ENCODE measurements around the gene NDUFB5.

Gene NDUFB5

DNA sequence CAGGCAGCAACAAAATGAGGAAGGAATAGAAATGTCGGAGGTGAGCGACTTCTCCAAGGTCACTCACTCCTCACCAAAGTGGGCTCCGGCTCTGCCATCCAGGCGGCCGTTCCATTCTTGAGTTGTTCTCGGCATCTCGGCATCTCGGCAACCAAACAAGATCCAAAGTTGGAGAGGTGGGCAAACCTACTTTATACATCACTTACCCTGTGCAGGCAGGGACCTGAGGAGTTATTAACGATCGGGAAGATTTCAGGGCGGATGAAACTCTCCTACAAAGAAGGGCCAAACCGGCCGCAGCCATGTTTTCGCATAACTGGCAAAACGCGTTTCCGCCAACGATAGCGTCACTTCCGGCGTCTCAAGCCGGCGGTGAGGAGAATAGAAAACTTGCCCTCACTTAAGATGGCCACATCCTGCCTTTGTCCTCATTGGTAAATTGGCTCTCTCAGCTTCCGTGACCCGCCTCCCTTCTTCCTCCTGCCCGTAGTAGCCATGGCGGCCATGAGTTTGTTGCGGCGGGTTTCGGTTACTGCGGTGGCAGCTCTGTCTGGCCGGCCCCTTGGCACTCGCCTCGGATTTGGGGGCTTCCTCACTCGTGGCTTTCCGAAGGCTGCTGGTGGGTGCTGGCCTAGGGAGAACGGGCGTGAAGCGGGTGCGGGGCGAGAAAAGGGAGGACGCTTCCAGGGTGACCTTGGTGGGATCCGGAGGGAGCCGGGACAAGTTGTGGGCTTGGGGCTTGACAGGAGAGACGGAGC lies at the start of gene NDUFB5, which contains the start of gene MRPL47:
Gene NDUFB5 (plus strand): TSS at position 474 of the 758 bp plus-strand sequence. CDS start 22 bp downstream, at position 496.
Gene MRPL47 (minus strand): TSS at position 318 of the 758 bp plus-strand sequence. CDS start 14 bp downstream, at position 304.
- no peak within 1 kb of the TSS for H3K27ac ChIP-seq (ENCODE audit: low read length)
- WGBS (ENCODE audit: insufficient coverage, insufficient read length): no CpG with 5 or more reads among the region's 45 CpGs

DNA sequence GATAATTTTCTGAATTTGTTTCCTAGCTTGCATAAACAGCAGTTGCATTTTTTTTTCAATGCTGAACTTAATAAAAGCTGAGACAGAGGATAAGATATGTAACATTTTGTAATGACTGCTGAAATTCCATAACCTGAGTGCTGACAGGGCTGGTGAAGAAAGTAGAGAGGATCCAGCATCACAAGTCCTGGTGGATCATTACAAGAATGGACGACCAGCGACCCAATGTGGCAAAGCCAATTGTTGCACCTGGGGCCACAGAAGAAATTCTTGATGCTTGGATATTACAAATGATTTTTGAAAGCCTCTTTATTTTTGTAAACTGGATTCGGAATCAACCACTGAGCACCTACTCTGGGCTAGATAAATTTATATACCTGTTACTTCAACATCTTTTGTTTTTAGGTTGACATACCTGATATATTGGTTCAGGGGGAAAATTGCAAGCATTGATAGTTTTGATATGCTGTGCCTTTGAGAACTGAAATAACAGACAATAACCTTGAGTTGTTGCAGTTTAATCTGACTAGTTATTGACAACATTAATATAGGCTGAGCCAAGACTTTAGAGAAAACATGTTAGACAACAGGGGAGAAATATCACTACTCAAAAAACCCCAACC lies 45.7 kb upstream of the NDUFB5 start:
- Histone ChIP-seq H3K27ac (ENCODE audit: low read length) (no peak overlapping the region), H3K4me1 (ENCODE audit: control insufficient read depth, insufficient read depth, low read length) (no peaks in the 10 kb centered on the region), H3K4me3 (ENCODE audit: low read length) (no peak overlapping the region), H3K9me3 (ENCODE audit: control insufficient read depth, insufficient read depth, low read length) (no peaks in the 10 kb centered on the region), H3K36me3 (ENCODE audit: control insufficient read depth, insufficient read depth, low read length) (no peaks in the 10 kb centered on the region), H3K27me3 (ENCODE audit: control insufficient read depth, insufficient read depth, low read length) (no peaks in the 10 kb centered on the region)
- WGBS (ENCODE audit: insufficient coverage, insufficient read length): no CpG with 5 or more reads among the region's 3 CpGs
- no peak for DNase-seq (ENCODE audit: low read depth, low spot score)

More for the DNA sequence above, at the start of gene NDUFB5, which contains the start of gene MRPL47:
- Histone ChIP-seq H3K9me3 (ENCODE audit: control insufficient read depth, insufficient read depth, low read length) (no peaks in the 10 kb centered on the region), H3K4me3 (ENCODE audit: low read length) (peak within 1 kb of the TSS; percentile 85), H3K36me3 (ENCODE audit: control insufficient read depth, insufficient read depth, low read length) (peaks cover 2% of the 10 kb centered on the region; the same call in 1 of the 2 replicates), H3K27me3 (ENCODE audit: control insufficient read depth, insufficient read depth, low read length) (no peaks in the 10 kb centered on the region), H3K4me1 (ENCODE audit: control insufficient read depth, insufficient read depth, low read length) (no peaks in the 10 kb centered on the region)
- peak; percentile 91 for DNase-seq (ENCODE audit: low read depth, low spot score)

DNA sequence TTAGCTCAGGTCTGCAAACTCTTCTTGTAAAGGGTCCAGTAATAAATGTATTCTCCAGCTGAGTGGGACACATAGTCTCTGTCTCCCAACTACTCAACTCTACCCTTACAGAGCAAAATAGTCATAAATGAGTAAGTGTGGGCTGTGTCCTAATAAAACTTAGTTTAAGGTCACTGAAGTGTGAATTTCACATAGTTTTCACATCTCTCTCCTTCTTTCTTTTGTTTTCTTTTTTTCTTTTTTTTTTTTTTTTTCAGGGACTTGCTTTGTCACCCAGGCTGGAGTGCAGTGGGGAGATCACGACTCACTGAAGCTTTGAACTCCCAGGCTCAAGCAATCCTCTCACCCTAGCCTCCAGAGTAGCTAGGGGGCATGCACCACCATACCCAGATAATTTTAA lies 43.8 kb upstream of the NDUFB5 start:
- no peaks in the 10 kb centered on the region for H3K9me3 ChIP-seq (ENCODE audit: control insufficient read depth, insufficient read depth, low read length)
- no peak for DNase-seq (ENCODE audit: low read depth, low spot score)
- WGBS (ENCODE audit: insufficient coverage, insufficient read length): no CpG with 5 or more reads among the region's 1 CpG
- no peak overlapping the region for H3K4me3 ChIP-seq (ENCODE audit: low read length)
- H3K4me1 ChIP-seq (ENCODE audit: control insufficient read depth, insufficient read depth, low read length): no peaks in the 10 kb centered on the region
- H3K27ac ChIP-seq (ENCODE audit: low read length): no peak overlapping the region
- no peaks in the 10 kb centered on the region for H3K36me3 ChIP-seq (ENCODE audit: control insufficient read depth, insufficient read depth, low read length)
- H3K27me3 ChIP-seq (ENCODE audit: control insufficient read depth, insufficient read depth, low read length): no peaks in the 10 kb centered on the region

- Histone ChIP-seq H3K9me3 (ENCODE audit: control insufficient read depth, insufficient read depth, low read length) (no peaks in the 10 kb centered on the region), H3K27ac (ENCODE audit: low read length) (no peak within 1 kb of the TSS)
- no CpG with 5 or more reads among the region's 55 CpGs for WGBS (ENCODE audit: insufficient coverage, insufficient read length)
Observed at GRCh38 chr3:179562591-179563270, 41.9 kb upstream of the NDUFB5 start, which contains the start of gene ACTL6A. ACTL6A (plus strand) TSS chr3:179562926; CDS start chr3:179563093, 167 bp downstream.

GRCh38 chr3:179563271-179563783 lies 41.3 kb upstream of the NDUFB5 start:
- Histone ChIP-seq H3K4me1 (ENCODE audit: control insufficient read depth, insufficient read depth, low read length) (no peaks in the 10 kb centered on the region), H3K4me3 (ENCODE audit: low read length) (peak overlapping the region; percentile 90), H3K9me3 (ENCODE audit: control insufficient read depth, insufficient read depth, low read length) (no peaks in the 10 kb centered on the region), H3K27me3 (ENCODE audit: control insufficient read depth, insufficient read depth, low read length) (no peaks in the 10 kb centered on the region), H3K36me3 (ENCODE audit: control insufficient read depth, insufficient read depth, low read length) (no peaks in the 10 kb centered on the region), H3K27ac (ENCODE audit: low read length) (no peak overlapping the region)
- no peak for DNase-seq (ENCODE audit: low read depth, low spot score)
- whole genome bisulfite sequencing (ENCODE audit: insufficient coverage, insufficient read length): no CpG with 5 or more reads among the region's 40 CpGs

More at GRCh38 chr3:179562591-179563270, 41.9 kb upstream of the NDUFB5 start, which contains the start of gene ACTL6A:
- peak; percentile 99 for DNase-seq (ENCODE audit: low read depth, low spot score)
- H3K27me3 ChIP-seq (ENCODE audit: control insufficient read depth, insufficient read depth, low read length): no peaks in the 10 kb centered on the region
- H3K4me1 ChIP-seq (ENCODE audit: control insufficient read depth, insufficient read depth, low read length): no peaks in the 10 kb centered on the region
- peak within 1 kb of the TSS; percentile 90 for H3K4me3 ChIP-seq (ENCODE audit: low read length)
- no peaks in the 10 kb centered on the region for H3K36me3 ChIP-seq (ENCODE audit: control insufficient read depth, insufficient read depth, low read length)

- Histone ChIP-seq H3K36me3 (ENCODE audit: control insufficient read depth, insufficient read depth, low read length) (peaks cover 2% of the 10 kb centered on the region; the same call in 1 of the 2 replicates), H3K27ac (ENCODE audit: low read length) (no peak overlapping the region), H3K4me3 (ENCODE audit: low read length) (no peak overlapping the region), H3K4me1 (ENCODE audit: control insufficient read depth, insufficient read depth, low read length) (no peaks in the 10 kb centered on the region), H3K9me3 (ENCODE audit: control insufficient read depth, insufficient read depth, low read length) (no peaks in the 10 kb centered on the region), H3K27me3 (ENCODE audit: control insufficient read depth, insufficient read depth, low read length) (no peaks in the 10 kb centered on the region)
- no CpG with 5 or more reads among the region's 3 CpGs for WGBS (ENCODE audit: insufficient coverage, insufficient read length)
- DNase-seq (ENCODE audit: low read depth, low spot score): no peak
Observed at GRCh38 chr3:179565496-179565895, 39.1 kb upstream of the NDUFB5 start.

GRCh38 chr3:179580992-179581391 lies 23.6 kb upstream of the NDUFB5 start:
- Histone ChIP-seq H3K36me3 (ENCODE audit: control insufficient read depth, insufficient read depth, low read length) (peaks cover 3% of the 10 kb centered on the region; the same call in 1 of the 2 replicates), H3K9me3 (ENCODE audit: control insufficient read depth, insufficient read depth, low read length) (no peaks in the 10 kb centered on the region), H3K27me3 (ENCODE audit: control insufficient read depth, insufficient read depth, low read length) (no peaks in the 10 kb centered on the region), H3K4me3 (ENCODE audit: low read length) (no peak overlapping the region), H3K27ac (ENCODE audit: low read length) (no peak overlapping the region), H3K4me1 (ENCODE audit: control insufficient read depth, insufficient read depth, low read length) (no peaks in the 10 kb centered on the region)
- no peak for DNase-seq (ENCODE audit: low read depth, low spot score)
- no CpG with 5 or more reads among the region's 1 CpG for WGBS (ENCODE audit: insufficient coverage, insufficient read length)

DNA sequence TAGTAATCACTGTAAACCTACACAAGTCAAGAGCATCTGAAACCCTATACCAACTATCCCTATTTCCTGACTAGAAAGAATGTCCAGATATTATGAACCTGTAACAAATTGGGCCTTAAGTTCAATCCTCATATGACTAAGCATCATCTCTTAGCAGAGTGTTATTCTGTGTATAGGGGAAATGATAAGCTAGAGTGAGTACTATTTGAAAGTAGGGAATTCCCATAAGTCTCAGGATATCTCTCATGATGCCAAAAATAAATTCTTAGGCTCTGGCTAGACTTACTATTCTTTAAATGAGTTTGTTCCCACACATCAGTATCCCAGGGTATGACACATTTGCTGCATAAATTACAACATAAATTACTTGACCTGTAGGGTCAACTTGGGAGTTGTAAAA lies 15.5 kb upstream of the NDUFB5 start:
- Histone ChIP-seq H3K27me3 (ENCODE audit: control insufficient read depth, insufficient read depth, low read length) (no peaks in the 10 kb centered on the region), H3K27ac (ENCODE audit: low read length) (no peak overlapping the region), H3K9me3 (ENCODE audit: control insufficient read depth, insufficient read depth, low read length) (no peaks in the 10 kb centered on the region), H3K4me1 (ENCODE audit: control insufficient read depth, insufficient read depth, low read length) (no peaks in the 10 kb centered on the region), H3K4me3 (ENCODE audit: low read length) (no peak overlapping the region), H3K36me3 (ENCODE audit: control insufficient read depth, insufficient read depth, low read length) (peaks cover 6% of the 10 kb centered on the region; the same call in 1 of the 2 replicates)
- DNase-seq (ENCODE audit: low read depth, low spot score): no peak

DNA sequence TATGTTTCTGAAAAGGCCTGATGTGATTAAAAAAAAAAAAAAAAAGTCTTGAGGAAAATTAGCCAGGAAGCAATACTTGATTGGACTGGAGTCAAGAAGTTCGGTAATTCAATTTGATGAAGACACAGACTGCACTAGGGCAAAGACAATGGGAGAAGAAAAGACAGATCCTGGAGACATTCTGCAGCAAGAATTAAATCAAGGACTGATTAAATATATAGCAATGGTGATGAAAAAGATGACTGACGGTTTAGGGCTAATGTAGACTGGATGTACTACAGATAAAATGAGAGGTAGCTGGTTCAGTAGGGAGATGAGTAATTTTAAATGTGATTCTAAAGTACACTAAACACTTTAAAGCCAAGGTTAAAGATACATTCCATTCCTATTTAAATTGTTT lies 13.9 kb upstream of the NDUFB5 start:
- H3K36me3 ChIP-seq (ENCODE audit: control insufficient read depth, insufficient read depth, low read length): peaks cover 6% of the 10 kb centered on the region; the same call in 1 of the 2 replicates
- no peaks in the 10 kb centered on the region for H3K27me3 ChIP-seq (ENCODE audit: control insufficient read depth, insufficient read depth, low read length)
- no peaks in the 10 kb centered on the region for H3K4me1 ChIP-seq (ENCODE audit: control insufficient read depth, insufficient read depth, low read length)
- no CpG with 5 or more reads among the region's 2 CpGs for WGBS (ENCODE audit: insufficient coverage, insufficient read length)
- no peak overlapping the region for H3K4me3 ChIP-seq (ENCODE audit: low read length)
- no peak for DNase-seq (ENCODE audit: low read depth, low spot score)
- H3K9me3 ChIP-seq (ENCODE audit: control insufficient read depth, insufficient read depth, low read length): no peaks in the 10 kb centered on the region
- no peak overlapping the region for H3K27ac ChIP-seq (ENCODE audit: low read length)

DNA sequence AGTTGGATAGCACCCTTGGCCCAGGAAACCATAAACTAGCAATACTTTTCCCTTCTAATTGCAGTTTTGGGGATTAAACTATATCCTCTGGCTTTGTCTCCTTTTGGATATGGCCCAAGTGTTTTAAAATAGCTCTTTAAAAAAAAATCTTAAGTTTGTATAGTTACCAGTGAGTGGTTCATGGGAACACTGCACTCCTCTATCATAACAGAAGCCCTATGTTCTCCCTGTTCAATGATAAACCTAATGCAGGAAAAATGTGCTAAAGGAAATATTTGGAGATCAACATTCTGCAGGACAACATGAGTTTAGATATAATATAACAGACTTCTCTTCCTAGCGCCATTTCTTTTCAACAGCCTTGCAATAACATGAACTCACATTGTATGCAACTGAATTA lies 13.3 kb upstream of the NDUFB5 start:
- no peaks in the 10 kb centered on the region for H3K9me3 ChIP-seq (ENCODE audit: control insufficient read depth, insufficient read depth, low read length)
- H3K4me3 ChIP-seq (ENCODE audit: low read length): no peak overlapping the region
- DNase-seq (ENCODE audit: low read depth, low spot score): no peak
- WGBS (ENCODE audit: insufficient coverage, insufficient read length): no CpG with 5 or more reads among the region's 1 CpG
- no peaks in the 10 kb centered on the region for H3K4me1 ChIP-seq (ENCODE audit: control insufficient read depth, insufficient read depth, low read length)
- no peak overlapping the region for H3K27ac ChIP-seq (ENCODE audit: low read length)
- H3K36me3 ChIP-seq (ENCODE audit: control insufficient read depth, insufficient read depth, low read length): peaks cover 6% of the 10 kb centered on the region; the same call in 1 of the 2 replicates
- no peaks in the 10 kb centered on the region for H3K27me3 ChIP-seq (ENCODE audit: control insufficient read depth, insufficient read depth, low read length)

Data from iPS DF 6.9 (cell line).